ENCODE data around the gene TTC28. TPM values are rescaled to one million over a fixed set of nuclear protein-coding genes. Genes with fewer than 3 reads are reported as not detected.

TTC28 gene
- total RNA-seq, 2 donors from 2014 or later: 94.2 to 170 TPM

DNA sequence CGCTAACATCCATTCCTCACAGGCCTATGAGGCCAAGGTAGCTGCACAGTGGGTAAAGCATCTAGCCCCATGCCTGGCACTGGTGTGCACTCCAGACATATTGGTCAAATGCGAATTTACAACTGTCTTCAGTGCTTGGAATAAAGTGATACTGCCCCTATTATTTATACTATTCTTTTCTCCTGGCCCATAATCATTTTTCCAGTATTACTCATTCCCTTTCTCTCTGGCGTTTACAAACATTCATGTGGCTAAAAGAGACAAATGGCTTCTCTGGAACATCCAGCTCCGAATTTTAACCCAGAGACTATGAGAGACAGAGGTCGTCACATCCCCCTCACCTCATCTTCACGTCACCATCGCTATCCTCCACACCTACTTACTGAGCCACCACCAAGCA is 673.4 kb downstream of the TTC28 start:
- Histone ChIP-seq H3K4me1 (ENCODE audit: control insufficient read depth in 1 of 2, low read depth in 2 of 2) (peaks cover 0 to 14% of the 10 kb centered on the region in 2 donors), H3K9me3 (no peaks in the 10 kb centered on the region), H3K36me3 (no peaks in the 10 kb centered on the region), H3K27me3 (replicated peaks; ENCODE audit: insufficient read depth) (no peaks in the 10 kb centered on the region), H3K27ac (no peak overlapping the region), H3K4me3 (no peak overlapping the region)
- ATAC-seq (ENCODE audit: insufficient number of reproducible peaks, low FRiP score, low read depth): no peak
- TF ChIP-seq, protein P1, sequence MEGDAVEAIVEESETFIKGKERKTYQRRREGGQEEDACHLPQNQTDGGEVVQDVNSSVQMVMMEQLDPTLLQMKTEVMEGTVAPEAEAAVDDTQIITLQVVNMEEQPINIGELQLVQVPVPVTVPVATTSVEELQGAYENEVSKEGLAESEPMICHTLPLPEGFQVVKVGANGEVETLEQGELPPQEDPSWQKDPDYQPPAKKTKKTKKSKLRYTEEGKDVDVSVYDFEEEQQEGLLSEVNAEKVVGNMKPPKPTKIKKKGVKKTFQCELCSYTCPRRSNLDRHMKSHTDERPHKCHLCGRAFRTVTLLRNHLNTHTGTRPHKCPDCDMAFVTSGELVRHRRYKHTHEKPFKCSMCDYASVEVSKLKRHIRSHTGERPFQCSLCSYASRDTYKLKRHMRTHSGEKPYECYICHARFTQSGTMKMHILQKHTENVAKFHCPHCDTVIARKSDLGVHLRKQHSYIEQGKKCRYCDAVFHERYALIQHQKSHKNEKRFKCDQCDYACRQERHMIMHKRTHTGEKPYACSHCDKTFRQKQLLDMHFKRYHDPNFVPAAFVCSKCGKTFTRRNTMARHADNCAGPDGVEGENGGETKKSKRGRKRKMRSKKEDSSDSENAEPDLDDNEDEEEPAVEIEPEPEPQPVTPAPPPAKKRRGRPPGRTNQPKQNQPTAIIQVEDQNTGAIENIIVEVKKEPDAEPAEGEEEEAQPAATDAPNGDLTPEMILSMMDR (IDR thresholded peaks at IDR 0.05): no peak
- DNase-seq (ENCODE audit: low spot score): no peak

DNA sequence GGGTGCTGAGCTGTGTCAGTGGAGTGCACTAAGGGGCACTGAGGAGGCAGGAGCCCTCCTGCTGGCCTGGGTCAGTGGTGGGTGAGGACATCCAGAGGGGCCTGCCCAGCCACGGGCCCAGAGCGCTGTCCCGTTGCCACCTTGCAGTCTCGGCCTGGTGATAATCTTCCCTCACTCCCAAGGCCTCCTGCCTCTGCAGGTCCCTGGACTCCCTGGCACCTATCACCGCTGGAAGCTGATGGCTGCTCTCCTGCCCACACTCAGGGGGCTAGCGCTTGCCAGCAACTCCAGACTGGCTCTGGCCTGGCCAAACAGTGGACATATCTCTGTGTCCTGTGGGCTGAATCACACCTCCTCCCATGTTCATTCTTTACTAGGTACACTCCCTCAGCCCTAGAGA is 674.1 kb downstream of the TTC28 start:
- Histone ChIP-seq H3K4me3 (no peak overlapping the region), H3K36me3 (no peaks in the 10 kb centered on the region), H3K4me1 (ENCODE audit: control insufficient read depth in 1 of 2, low read depth in 2 of 2) (peaks cover 0 to 14% of the 10 kb centered on the region in 2 donors), H3K9me3 (no peaks in the 10 kb centered on the region), H3K27me3 (replicated peaks; ENCODE audit: insufficient read depth) (no peaks in the 10 kb centered on the region), H3K27ac (no peak overlapping the region)
- TF ChIP-seq, protein P1 (IDR thresholded peaks at IDR 0.05): no peak
- DNase-seq (ENCODE audit: low spot score) (no peak), ATAC-seq (ENCODE audit: insufficient number of reproducible peaks, low FRiP score, low read depth) (no peak)

DNA sequence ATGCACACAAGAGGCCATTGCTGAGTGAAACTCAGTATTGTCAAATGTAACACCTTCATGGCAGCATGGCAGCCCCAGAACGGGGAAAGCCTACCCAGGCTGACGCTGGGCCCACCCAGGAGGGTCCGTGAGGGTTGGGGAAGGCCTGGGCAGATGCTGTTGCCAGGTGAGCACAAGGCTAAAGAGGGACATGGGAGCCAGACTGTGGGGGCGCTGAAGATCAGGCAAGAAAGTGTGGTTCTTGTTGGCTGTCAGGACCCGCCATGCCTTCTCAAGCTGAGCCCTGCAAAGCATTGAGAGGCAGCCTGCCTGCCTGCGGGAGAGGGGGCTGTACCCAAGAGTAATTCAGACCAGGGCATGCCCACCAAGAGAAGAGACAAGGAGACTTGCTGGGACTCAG is 675.6 kb downstream of the TTC28 start:
- no peaks in the 10 kb centered on the region for H3K27me3 ChIP-seq (replicated peaks; ENCODE audit: insufficient read depth)
- no peak for DNase-seq (ENCODE audit: low spot score)
- H3K4me1 ChIP-seq (ENCODE audit: control insufficient read depth in 1 of 2, low read depth in 2 of 2): peaks cover 0 to 11% of the 10 kb centered on the region in 2 donors
- H3K9me3 ChIP-seq: no peaks in the 10 kb centered on the region
- H3K27ac ChIP-seq: no peak overlapping the region
- no peak for ATAC-seq (ENCODE audit: insufficient number of reproducible peaks, low FRiP score, low read depth)
- TF ChIP-seq, protein P1 (IDR thresholded peaks at IDR 0.05): no peak
- no peaks in the 10 kb centered on the region for H3K36me3 ChIP-seq
- no peak overlapping the region for H3K4me3 ChIP-seq

DNA sequence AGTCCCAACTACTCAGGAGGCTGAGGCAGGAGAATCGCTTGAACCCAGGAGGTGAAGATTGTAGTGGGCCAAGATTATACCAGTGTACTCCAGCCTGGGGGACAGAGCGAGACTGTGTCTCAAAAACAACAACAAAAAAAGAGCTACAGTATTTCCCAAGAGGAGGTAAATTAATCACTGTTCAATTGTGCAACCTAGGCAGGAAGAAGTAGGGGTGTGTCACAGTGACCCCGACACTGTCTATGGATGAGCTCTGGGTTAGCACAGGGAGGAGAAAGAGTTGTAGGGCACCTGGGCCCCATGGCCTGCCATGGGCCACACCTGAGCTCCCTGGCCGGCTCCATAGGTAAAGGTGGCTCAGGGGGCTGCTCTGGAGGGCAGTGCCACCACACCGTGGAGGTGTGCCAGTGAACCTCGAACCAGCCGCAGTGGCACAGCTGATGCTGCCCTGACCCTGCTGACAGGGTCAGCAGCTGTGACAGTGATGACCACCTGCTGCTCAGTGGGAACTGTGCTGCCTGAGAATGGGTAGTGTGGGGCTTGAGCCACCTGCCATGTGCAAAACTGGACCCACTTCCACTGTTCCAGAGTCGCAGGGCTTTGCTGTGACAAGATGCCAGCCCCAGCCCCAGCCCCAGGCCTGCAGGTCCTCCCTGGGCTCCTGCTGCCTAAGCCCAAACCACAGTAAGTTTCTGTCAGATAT is 676.6 kb downstream of the TTC28 start:
- TF ChIP-seq, protein P1 (IDR thresholded peaks at IDR 0.05): no peak
- DNase-seq (ENCODE audit: low spot score) (no peak), ATAC-seq (ENCODE audit: insufficient number of reproducible peaks, low FRiP score, low read depth) (no peak)
- Histone ChIP-seq H3K27ac (no peak overlapping the region), H3K9me3 (no peaks in the 10 kb centered on the region), H3K36me3 (no peaks in the 10 kb centered on the region), H3K4me1 (ENCODE audit: control insufficient read depth in 1 of 2, low read depth in 2 of 2) (peaks cover 0 to 7% of the 10 kb centered on the region in 2 donors), H3K27me3 (replicated peaks; ENCODE audit: insufficient read depth) (no peaks in the 10 kb centered on the region), H3K4me3 (no peak overlapping the region)

DNA sequence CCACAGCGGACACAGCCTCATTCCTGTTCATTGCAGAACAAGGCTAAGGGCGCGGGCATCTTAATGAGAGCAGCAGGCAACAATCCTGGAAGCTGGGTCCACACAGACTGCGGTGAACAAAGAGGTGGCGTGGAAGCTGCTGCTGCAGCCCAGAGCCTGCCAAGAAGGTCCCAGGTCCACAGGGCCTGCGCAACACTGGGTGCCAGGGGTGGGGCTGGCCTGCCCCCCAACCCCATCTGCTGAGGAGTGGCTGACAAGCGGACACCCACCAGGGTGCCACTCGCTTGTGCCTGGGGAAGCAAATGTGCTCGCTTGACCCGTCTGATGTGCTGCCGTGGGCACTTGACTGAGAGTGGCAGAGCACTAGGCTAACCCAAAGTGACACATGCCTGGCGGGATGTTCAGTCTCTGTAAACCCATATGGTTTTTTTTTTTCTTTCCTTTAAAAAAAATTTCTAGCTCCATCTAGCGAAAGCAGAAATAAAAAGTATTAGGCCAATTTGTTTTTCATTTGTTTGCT is 677.4 kb downstream of the TTC28 start:
- ATAC-seq (ENCODE audit: insufficient number of reproducible peaks, low FRiP score, low read depth): no peak
- no peaks in the 10 kb centered on the region for H3K9me3 ChIP-seq
- no peaks in the 10 kb centered on the region for H3K27me3 ChIP-seq (replicated peaks; ENCODE audit: insufficient read depth)
- no peak overlapping the region for H3K27ac ChIP-seq
- peaks cover 5% of the 10 kb centered on the region for H3K36me3 ChIP-seq
- peaks cover 0 to 7% of the 10 kb centered on the region in 2 donors for H3K4me1 ChIP-seq (ENCODE audit: control insufficient read depth in 1 of 2, low read depth in 2 of 2)
- no peak overlapping the region for H3K4me3 ChIP-seq
- TF ChIP-seq, protein P1 (IDR thresholded peaks at IDR 0.05): no peak
- no peak for DNase-seq (ENCODE audit: low spot score)

All from thoracic aorta (tissue), 2 donors.